Hair follicle dermal papilla cell (primary cell): ENCODE results near the gene PIAS3. TPM values are rescaled to one million over a fixed set of nuclear protein-coding genes. Genes with fewer than 3 reads are reported as not detected.

Experiments
- small RNA-seq: library from RNA; depleted of rRNA; stranded (forward); fragments of <200 nt; gene quantifications from one replicate; pipeline ENCODE3, GENCODE V24; 2012
- total RNA-seq: library from RNA; depleted of rRNA; stranded (reverse); fragments of >200 nt; gene quantifications from 2 replicates; pipeline ENCODE4 v1.2.3, GENCODE V29; 2012

The PIAS3 gene
- 23.5 and 24.3 TPM in 2 replicates for total RNA-seq

DNA sequence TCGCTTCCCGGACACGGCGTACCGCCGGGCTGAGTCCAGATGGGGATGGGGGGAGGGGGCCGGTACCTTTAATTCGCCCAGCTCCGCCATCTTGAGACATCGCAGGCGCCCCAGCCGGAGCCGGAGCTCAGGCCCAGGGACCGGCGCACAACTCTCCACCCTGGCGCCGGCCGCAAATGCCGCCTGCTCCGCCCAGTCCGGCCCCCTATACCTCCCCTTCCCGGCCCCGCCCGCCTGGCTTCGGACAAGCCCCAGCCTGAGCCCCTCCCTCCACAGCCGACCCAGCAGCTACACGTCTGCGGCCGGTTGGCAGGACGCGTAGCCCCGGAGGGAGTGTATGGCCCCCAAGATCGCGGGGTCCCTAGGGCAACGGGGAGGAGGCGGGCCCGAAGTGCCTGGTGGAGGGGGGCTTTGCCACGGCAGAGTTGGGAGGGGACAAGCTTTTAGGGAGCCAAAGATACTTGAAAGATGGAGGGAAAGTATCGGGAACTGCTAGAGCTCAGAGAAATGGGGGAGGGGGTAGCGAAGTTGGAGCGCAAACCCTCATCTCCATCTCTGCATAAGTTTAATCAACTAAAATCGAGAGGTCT is at the start of gene PIAS3:
TSS of gene PIAS3 (minus strand) at position 181 of the 590 bp plus-strand sequence. CDS start at position 90, 91 bp downstream.

DNA sequence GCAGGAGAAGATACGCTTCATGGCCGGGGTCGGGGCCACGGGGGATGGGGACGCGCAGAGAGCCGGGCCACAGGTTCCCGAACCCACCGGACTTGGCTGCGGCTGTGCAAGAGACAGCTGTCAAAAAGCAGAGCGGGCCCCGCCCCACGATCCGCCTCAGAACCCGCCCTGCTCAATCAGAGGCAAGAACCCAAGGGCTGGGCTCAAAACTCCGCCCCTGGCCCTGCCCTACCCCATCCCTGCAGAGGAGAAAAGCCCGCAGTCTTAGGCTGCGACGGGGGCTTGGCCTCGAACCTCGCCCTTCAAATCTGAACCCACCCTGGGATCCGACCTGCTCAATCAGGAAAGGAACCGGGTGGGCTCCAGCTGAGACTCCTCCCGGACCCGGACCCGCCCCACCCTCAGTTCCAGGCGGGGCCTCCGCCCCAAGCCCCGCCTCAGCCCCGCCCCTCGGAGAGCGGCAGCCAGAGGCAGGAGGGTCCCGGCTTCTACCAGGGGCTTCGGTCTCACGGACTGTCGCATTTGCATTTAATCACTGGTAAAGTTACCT is 26.9 kb upstream of the PIAS3 start, which contains the start of gene ANKRD35:
TSS of gene ANKRD35 (minus strand) at position 129 of the 550 bp plus-strand sequence. CDS start at position 21, 108 bp downstream.

DNA sequence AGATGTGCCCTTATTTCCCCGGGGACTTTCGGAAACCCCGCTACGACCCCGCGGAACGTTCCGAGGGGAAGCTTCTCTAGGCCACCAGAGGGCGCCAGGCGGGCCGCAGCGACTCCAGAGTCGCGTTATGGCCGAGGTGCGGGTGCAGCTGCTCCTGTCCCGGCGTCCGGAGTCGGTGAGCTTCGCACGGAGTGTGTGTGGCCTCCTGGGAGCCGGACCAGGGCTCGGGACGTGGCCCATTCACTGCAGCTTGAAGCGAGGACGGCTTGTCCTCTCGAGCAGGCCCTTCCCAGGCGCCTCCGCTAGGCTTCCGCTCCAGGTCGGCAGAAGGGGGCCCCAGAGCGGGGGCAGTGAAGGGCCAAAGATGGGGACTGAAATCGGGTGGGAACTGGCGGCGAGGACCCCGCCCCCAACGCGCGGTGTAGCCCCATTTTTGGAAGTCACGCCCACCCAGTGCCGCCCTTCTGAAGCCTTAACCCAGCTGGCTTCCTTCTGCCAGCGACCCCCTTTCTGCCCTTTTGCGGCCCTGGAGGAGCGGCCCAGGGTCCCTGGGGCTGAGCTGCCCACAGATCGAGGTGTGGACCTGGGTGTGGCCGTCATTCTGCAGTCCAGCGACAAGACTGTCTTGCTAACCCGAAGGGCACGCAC is 13.2 kb downstream of the PIAS3 start, which contains the start of gene NUDT17:
TSS of gene NUDT17 (plus strand) at position 117 of the 648 bp plus-strand sequence. CDS start at position 128, 11 bp downstream.

DNA sequence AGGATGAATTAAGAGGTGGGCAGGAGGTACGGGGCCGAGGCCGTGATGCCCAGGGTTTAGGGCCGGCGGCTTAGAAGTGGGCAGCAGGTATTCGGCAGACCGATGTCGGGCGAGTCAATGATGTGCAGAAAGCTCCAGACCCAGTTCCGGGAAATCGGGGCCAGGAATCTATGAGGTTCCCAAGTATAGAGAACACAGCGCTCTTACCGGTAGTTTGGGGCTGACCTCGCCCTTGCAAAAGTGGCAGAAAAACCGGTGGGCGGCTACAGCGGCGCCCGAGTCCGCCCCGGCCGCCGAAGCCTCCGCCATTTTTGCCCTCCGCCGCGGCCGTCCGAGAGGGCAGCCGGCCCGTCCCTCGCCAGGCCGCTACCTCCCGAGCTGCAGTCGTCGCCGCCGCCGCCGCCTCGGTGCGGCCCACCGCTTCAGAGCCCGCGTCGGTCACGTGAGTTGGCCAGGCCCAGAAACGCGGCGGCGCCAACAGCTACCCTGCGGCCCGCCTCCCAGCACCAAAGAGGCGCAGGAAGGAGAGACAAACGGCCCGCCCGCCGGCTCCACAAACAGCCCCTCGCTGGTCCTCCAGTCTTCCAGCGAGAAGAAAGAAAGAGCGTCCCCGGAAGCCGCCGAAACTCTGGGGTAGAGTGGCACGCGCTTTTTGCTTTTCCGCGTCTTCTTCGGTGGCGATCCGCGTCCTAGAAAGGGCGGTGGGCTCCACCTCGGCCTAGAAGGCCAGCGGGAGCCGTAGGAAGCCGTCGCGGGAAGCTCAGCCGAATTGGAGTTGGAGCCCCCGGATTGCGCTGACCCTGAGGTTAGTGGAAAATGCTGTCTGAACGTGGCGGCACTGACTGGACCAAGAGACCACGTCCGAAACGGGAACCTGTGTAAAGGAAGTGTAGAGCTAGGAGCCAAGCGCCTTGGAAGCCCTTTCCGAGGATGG is 35.0 kb downstream of the PIAS3 start, which contains the start of the genes POLR3C and RNF115:
TSS of gene POLR3C (plus strand) at position 636 of the 934 bp plus-strand sequence. CDS start 1,577 bp downstream, outside the sequence.
TSS of gene RNF115 (minus strand) at position 531 of the 934 bp plus-strand sequence. CDS start at position 309, 222 bp downstream.

Small RNAs within 50 kb of the gene (small RNA-seq; reads per million reads assigned to genes)
- gene MIR6736, result not detected

Other genes with a start within 250 kb of the PIAS3 start
- gene PDZK1, start 151.7 kb downstream of the PIAS3 start, total RNA-seq, result 0.49 and 0.97 TPM in 2 replicates
- gene CD160, start 139.6 kb downstream of the PIAS3 start, total RNA-seq, result not detected in 2 replicates
- 32.1 and 40.1 TPM in 2 replicates for gene RNF115, start 35.0 kb downstream of the PIAS3 start, total RNA-seq
- 69.9 and 70.7 TPM in 2 replicates for gene POLR3C, start 34.9 kb downstream of the PIAS3 start, total RNA-seq
- gene NUDT17, start 13.5 kb downstream of the PIAS3 start, total RNA-seq, result 4.9 and 9.2 TPM in 2 replicates
- 0.65 and 1.2 TPM in 2 replicates for gene ANKRD35, start 26.8 kb upstream of the PIAS3 start, total RNA-seq
- gene ITGA10, start 51.0 kb upstream of the PIAS3 start, total RNA-seq, result 1.5 and 2.6 TPM in 2 replicates
- 24.7 TPM in 2 replicates for gene PEX11B, start 59.6 kb upstream of the PIAS3 start, total RNA-seq
- gene RBM8A, start 68.4 kb upstream of the PIAS3 start, total RNA-seq, result 46.2 and 47.6 TPM in 2 replicates
- 50.8 and 52.1 TPM in 2 replicates for gene LIX1L, start 98.9 kb upstream of the PIAS3 start, total RNA-seq
- gene ANKRD34A, start 105.5 kb upstream of the PIAS3 start, total RNA-seq, result 1.3 and 1.6 TPM in 2 replicates
- 8.4 and 13.0 TPM in 2 replicates for gene POLR3GL, start 105.6 kb upstream of the PIAS3 start, total RNA-seq
- gene TXNIP, start 137.5 kb upstream of the PIAS3 start, total RNA-seq, result 34.5 and 50.3 TPM in 2 replicates
- gene HJV, start 162.7 kb upstream of the PIAS3 start, total RNA-seq, result not detected in 2 replicates